Pons (tissue), 1 donor: ENCODE measurements around the gene UQCRFS1.
"Not testable (repeated sequence)": the region's sequence is repeated elsewhere in the genome, so short reads cannot be mapped to it uniquely, and the experiment has no call there.

Experiments
- DNase-seq: peaks from one replicate; pipeline ENCODE4 v3.0.0-alpha.2; 2016; ENCODE audit warnings: low spot score

Gene UQCRFS1

DNA sequence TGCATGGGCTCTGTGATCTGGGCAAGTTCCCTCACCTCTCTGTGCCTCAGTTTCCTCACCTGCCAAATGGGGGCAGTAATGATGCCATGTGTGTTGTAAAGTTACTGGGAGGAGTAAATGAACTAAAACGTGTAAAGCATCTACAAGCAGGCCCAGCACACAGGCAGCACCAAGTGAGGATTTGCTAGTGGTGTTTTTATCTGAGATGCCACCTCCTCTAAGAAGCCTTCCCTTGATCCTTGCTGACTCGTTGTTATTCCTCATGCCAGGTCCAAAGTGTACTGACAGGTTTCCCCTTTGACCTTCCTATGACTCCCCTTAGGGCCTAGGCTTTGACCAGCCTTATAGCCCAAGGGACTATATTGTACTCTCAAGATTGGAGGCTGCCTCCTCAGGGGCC lies 1.5 kb upstream of the UQCRFS1 start:
- no peak for DNase-seq

GRCh38 chr19:29212356-29212647 lies 649 bp downstream of the UQCRFS1 start:
- no peak for DNase-seq

- DNase-seq, result no peak
These were observed 1.2 kb downstream of the UQCRFS1 start for GRCh38 chr19:29211562-29212355.

DNA sequence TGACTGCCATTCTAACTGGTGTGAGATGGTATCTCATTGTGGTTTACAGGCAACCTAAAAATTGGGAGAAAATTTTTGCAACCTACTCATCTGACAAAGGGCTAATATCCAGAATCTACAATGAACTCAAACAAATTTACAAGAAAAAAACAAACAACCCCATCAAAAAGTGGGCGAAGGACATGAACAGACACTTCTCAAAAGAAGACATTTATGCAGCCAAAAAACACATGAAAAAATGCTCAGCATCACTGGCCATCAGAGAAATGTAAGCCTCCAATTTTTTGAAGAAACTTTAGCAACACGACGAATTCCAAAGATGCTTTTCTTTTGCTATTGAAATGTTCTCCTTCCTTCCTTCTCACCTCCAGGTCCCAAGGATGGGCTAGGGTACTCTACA lies 1.9 kb downstream of the UQCRFS1 start:
- DNase-seq, result not testable (repeated sequence)

DNA sequence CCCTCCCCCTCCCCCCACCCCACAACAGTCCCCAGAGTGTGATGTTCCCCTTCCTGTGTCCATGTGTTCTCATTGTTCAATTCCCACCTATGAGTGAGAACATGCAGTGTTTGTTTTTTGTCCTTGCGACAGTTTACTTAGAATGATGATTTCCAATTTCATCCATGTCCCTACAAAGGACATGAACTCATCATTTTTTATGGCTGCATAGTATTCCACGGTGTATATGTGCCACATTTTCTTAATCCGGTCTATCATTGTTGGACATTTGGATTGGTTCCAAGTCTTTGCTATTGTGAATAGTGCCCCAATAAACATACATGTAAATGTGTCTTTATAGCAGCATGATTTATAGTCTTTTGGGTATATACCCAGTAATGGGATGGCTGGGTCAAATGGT lies 2.4 kb downstream of the UQCRFS1 start:
- DNase-seq, result not testable (repeated sequence)

DNA sequence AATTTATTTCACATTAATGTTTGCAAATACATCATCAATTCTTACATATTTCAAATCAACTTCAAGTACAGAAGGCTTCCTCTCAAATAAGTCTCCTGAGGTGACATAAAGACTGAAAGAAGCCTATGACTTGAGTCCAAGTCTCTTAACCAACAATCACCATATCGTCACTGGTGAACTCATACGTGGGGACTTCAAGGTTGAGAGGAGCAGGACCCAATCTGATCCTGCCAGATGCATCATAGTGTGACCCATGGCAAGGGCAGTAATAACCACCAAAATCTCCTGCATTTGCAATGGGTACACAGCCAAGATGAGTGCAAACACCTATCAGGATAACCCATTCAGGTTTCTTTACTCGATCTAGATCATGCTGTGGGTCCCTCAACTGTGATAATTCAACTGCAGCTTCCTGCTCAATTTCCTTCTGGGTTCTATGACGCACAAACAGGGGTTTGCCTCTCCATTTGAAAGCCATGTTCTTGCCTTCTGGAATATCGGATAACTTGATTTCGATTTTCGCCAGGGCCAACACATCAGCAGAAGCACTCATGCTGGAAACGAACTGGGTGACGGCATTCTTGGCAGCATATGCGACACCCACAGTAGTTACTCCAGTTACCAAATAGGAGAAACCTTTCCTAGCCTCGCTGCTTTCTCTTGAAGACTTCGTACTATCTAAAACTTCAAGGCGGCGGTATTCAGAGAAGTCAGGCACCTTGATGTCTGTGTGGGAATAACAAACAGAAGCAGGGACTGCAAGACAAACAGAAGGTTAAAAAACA lies 5.4 kb downstream of the UQCRFS1 start:
- not testable (repeated sequence) for DNase-seq

DNA sequence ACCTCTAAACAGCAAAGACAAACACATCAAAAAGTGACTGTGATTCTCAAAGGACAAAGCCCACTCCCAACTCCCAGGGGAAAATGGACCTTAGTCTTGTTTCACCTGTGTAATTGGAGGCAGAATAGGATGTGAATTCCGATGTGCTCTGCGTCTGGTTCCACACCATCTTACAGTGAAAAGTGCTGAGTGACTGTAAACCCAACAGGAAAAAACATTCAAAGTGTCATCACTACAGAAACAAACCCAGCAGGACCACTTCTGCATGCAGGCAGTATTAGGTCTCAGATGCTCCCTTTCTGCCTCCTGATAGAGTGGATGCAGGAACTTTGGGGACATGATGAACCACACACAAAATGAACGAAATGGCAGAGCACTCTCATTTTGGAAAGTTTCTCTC lies 6.5 kb downstream of the UQCRFS1 start:
- DNase-seq, result no peak

GRCh38 chr19:29202281-29202680 lies 10.7 kb downstream of the UQCRFS1 start:
- no peak for DNase-seq

- no peak for DNase-seq
These were observed 11.1 kb downstream of the UQCRFS1 start for GRCh38 chr19:29201855-29202254.

GRCh38 chr19:29194658-29195057 lies 18.3 kb downstream of the UQCRFS1 start:
- no peak for DNase-seq

DNA sequence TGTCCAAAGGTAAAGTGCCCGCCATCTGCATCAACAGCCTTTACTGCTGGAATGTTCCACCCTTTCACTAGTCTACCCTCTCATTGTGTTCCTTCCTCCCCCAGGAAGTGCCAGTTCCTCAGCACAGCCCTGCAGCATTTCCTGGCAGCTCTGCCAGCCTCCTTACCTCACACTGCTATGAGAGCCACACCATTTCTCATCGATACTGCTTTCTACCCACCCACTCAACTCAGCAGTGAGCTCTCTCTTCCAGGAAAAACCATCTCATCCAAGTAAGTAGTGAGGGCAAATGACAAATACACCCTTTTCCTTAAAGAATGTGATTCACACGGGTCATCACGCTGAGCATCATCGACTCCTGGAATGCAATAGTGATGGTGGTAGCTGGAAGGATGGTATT lies 19.8 kb downstream of the UQCRFS1 start:
- no peak for DNase-seq

GRCh38 chr19:29191005-29191404 lies 21.9 kb downstream of the UQCRFS1 start:
- DNase-seq, result no peak

GRCh38 chr19:29189033-29189360 lies 24.0 kb downstream of the UQCRFS1 start:
- DNase-seq, result no peak

DNA sequence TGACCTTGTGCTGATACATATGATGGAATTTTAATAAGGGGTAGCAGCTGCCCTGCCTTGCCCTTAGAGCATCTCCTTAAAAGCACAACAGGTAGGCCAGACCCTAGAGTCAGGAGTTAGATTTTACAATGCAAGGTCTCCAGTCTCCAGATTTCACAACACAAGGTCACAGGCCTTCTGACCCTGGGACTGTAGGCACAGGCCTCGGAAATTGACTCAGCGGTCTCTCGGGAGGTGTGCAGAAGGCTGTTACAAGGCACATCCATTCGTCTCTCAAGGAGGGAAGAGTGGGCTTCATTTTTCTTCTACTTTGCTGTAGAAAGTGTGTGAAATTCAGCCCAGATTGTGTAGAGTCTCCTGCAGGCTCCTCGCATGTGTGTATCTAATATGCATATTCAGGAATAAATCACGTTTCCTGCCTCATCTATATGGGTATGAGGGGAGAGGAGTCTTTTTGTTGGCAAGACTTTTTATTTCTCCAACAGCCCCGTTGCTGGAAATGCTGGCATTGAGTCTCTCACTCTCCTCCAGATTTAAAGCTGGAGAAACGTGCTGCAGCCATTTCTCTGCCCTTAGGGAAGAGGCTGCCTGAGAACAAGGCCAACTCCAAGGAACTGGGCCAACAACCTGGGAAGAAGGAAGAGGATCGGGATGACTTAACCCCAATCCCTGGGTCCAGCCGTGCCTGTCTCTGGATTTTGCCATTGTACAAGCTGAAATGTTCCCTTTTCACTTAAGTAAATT lies 24.5 kb downstream of the UQCRFS1 start:
- no peak for DNase-seq

DNA sequence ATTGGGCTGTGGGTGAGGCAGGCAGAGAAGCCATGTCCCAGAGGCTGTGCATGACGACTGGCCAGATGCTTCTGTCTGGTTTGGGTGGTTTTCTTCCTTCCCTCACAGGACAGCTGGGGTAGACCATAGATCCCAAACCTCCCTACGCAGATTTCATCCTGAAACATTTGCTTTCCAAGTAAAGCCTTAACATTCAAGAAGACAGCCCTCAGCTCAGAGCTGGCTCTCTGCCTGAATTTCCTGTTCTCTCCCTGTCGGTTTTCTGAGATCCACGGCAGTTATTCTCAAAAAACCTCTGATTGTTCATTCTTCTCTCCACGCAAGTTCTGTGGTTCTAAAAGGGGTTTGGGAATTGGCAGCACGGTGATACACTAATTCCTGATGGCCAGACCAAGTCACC lies 25.3 kb downstream of the UQCRFS1 start:
- no peak for DNase-seq

DNA sequence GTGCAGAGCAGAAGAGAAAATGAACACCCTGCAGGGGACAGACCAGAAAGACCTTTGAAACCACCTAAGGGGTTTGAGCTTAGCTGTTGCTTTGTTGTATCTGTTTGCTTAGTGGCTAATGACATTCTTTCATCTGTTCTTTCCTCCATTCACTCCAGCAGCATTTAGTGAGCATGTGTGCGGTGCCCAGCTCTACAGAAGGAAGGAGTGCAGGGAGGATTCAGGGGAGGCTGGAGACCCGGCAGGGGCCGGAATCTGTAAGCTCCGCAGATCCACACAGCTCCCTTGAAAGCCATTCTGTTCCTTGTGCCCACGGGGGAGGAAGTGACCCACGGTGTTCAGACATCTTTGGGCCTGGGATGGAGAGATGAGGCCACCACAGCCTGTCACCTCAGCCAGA lies 27.5 kb downstream of the UQCRFS1 start:
- DNase-seq, result no peak

- DNase-seq, result no peak
These were observed 35.8 kb downstream of the UQCRFS1 start for GRCh38 chr19:29176981-29177754.

DNA sequence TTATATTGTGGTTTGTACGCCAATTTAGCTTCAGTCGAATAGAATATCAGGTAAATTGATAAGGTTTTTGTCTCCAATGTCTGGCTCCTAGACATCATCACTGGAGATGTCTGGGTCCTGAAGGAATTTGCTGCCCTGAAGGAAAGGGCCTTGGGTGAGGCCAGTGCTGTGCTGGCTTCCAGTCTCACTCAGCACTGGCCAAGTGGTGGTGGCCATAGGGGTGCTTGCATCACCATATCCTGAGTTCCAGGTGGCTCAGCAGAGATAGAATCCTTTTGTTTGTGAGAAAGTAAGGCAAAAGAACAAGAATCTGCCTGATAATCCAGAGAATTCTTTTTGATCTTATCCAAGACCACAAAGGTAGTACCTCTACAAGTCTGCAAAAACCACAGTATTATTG lies 39.1 kb downstream of the UQCRFS1 start:
- DNase-seq, result no peak

GRCh38 chr19:29172302-29172701 lies 40.6 kb downstream of the UQCRFS1 start:
- DNase-seq, result no peak

- no peak for DNase-seq
These were observed 41.4 kb downstream of the UQCRFS1 start for GRCh38 chr19:29171525-29171924.

GRCh38 chr19:29170554-29170953 lies 42.4 kb downstream of the UQCRFS1 start:
- DNase-seq, result no peak

DNA sequence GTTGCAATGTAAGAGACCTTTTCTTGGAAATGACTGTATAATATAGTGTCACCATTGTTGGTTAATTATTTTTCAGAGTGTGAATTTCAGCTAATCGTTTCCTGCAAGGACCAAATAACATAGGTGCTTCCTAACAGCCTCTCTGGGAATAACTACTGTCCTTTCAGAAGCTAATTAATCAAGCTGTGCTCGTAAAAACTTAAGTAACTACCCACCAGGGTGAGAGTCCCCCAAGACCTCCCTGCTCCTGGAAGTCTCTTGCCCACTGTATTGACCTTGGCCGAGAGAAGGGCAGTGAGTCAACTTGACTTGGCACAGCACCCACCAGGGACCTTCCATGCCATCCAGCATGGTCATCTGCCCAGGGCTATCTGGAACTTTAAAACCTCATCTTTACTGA lies 50.3 kb downstream of the UQCRFS1 start:
- DNase-seq, result no peak
